HG03175 (cell line): Measurements from ENCODE around the gene RMP24.
A peak's percentile ranks its signal among the peaks of the same experiment; 100 is the strongest.

ENCODE experiments used
- ATAC-seq: cut with Tn5 transposase; IDR thresholded peaks from one replicate; pipeline ENCODE4 v1.9.1; 2021; ENCODE audit warnings: mild to moderate bottlenecking, moderate library complexity; ENCODE audit not compliant: unreplicated experiment

Gene RMP24

GRCh38 chr18:35972197-35973000 is at the start of gene RMP24:
RMP24 (plus strand) TSS chr18:35972679.
- peak; percentile 89 for ATAC-seq

DNA sequence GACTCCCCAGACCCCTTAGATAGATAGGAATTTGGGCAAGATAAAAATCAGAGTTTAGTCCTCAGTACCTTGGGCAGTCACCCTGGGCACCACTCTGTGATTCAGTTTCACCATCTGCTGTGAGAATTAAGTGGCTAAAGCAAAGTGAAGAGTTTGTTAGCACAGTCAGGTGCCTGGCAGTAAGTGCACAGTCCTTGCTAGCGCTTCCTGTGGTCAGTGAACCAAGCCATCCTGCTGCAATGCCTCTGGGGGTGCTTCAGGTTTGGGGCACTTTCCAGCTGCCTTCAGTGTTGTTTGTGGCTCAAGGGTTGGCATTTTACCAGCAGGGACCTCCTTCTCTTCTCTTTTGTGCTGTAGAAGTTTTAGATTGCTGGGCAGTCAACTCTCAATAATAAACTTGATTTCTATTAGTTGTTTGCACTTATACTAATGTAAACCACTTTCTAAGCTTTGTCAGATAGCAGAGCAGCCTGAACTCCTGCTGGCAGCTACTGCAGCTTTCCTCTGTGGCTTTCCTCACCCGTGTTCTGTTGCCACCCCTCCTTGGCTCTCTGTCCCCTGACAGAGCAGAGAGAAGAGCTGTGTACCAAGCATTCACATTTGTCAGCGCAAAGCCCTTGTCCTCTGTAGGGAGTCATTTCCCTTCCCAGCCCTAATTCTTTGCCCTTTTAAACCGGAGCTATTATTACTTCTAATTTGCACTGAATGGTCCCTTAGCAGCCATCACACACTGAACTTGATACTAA is 48.4 kb upstream of the RMP24 start:
- no peak for ATAC-seq

- no peak for ATAC-seq
These were observed 45.6 kb upstream of the RMP24 start for GRCh38 chr18:35926884-35927283.

DNA sequence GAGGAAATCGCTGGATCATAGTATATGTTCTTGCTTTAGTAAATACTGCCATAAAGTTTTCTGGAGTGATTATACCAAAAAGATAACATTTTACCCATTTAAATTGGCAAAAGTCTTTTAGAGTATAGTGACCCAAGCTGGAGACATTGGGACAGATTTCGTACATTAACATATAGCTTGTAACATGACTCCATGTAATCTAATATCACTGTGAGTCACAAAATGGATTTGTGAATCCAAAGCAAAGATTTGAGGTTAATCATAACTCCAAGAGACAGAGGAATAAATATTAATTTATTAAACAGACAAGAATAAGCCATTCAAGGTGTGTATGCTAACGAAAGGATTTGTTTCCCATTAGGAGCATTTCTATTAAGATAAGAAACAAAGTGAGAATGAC is 45.0 kb upstream of the RMP24 start:
- no peak for ATAC-seq

DNA sequence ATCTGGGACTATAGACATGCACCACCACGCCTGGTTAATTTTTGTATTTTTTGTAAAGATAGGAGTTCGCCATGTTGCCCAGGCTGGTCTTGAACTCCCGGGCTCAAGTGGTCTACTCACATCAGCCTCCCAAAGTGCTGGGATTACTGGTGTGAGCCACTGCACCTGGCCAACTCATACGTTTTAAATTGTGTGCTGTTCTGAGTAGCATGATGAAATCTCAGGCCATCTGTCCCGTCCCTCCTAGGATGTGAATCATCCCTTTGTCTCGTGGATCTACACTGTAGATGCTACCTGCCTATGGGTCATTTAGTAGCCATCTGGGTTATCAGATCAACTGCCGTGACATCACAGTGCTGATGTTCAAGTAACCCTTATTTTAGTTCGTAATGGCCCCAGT is 38.5 kb upstream of the RMP24 start:
- ATAC-seq, result no peak

- no peak for ATAC-seq
These were observed 37.6 kb upstream of the RMP24 start for GRCh38 chr18:35934891-35935290.

GRCh38 chr18:35935805-35936204 is 36.7 kb upstream of the RMP24 start:
- ATAC-seq, result no peak

DNA sequence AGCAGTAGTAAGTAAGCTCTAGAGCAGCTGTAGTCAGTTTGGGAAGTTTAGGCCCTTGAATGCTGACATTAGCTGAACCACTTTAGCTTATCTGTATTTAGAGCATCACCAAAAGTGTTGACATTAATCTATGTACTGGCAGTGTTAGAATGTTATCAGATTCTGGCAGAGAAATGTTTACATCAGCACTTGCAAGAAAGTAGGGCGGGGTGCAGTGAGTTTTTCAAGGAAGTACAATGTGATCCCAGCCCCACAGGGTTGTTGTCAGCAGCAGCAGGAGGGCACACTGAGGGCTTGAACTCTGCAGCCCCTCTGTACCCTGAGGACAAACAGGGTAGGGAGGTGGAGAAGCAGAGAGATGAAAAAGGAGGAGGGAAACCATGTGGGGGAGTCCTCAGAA is 35.5 kb upstream of the RMP24 start:
- ATAC-seq, result no peak

GRCh38 chr18:35938158-35938557 is 34.3 kb upstream of the RMP24 start:
- no peak for ATAC-seq

DNA sequence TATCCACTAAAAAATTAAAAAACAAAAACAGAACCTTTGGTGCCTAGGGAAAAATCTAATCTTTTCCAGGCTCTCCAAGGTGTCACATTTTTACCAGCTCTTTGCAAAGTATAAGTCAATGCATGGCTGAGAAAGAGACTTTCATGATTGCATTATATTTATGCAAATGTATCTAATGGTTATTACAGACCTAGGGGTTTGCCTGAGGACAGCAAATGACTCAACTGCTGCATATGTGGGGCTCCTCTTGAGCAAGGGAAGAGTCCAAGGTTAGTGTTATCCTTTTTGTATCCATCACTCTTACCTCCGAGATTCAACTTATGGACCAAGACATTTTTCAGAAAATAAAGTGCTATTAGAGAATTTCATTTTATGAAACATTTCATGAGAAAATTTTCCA is 33.9 kb upstream of the RMP24 start:
- no peak for ATAC-seq

DNA sequence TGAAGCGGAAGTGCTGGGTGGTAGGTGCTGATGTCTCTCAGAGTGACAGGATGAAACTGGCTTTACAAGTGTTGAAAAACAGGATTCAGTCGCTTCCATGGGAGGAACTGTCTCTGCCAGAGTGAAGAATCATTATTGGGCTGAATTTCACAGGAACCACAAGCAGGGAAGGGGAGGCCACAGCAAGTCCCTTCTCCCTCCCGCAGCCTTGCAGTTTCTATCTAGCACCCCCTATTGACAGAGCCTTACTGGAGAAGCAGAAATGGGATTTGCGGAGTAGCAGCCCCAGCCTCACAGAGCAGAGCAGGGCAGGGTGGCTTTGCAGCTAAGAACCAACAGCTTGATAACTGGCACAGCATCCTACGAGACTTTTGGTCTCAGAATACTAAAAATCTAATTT is 33.3 kb upstream of the RMP24 start:
- no peak for ATAC-seq

DNA sequence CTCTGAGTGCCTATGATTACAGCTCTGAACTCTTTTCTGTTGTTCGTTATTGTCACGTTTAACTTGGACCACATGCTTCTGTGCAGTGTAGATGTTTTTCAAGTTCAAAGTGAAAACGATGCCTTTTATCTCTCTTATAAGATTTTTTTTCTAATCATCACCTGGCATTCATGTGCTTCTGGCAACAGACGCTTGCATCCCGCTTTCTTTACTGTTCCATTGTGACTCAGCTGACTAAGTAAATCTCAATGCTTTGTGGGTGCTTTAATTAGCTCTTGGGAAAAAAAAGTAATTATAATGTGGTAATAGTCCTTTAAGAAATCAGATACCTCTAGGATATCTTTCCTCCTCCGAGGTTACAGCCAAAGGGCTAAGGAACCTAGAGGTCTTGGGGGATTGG is 31.2 kb upstream of the RMP24 start:
- no peak for ATAC-seq

DNA sequence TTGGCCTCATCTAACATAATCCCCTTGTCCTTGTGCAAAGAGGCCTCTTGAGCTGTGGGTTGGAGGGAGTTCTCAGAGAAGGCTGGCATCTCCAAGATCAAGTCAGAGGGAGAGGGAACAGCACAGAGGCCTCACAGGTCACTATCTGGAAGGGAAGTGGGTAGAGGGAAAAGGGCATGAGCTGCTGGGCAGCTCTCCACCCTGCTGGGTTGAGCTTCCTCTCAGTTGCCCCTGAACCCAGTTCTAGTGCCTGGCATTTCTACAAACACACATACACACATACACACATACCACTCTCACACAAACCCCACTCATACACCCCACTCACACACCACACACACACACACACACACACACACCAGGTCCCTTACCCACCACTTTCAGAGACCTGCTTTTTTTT is 30.3 kb upstream of the RMP24 start:
- no peak for ATAC-seq

DNA sequence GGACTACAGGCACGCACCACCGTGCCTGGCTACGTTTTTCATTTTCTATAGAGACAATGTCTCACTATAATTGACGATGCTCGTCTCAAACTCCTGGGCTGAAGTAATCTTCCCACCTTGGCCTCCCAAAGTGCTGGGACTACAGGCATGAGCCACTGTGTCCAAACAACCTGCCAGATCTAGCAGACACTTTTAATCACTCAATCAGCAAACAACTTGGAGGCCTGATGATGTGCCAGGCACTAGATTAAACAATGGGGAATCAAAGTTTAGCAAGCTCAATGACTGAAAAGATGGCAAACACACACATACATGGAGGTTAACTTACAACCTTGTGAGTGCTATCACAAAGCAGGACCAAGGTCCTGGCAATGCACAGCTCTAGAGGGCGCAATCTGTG is 29.8 kb upstream of the RMP24 start:
- ATAC-seq, result no peak

GRCh38 chr18:35948080-35948479 is 24.4 kb upstream of the RMP24 start:
- ATAC-seq, result no peak

DNA sequence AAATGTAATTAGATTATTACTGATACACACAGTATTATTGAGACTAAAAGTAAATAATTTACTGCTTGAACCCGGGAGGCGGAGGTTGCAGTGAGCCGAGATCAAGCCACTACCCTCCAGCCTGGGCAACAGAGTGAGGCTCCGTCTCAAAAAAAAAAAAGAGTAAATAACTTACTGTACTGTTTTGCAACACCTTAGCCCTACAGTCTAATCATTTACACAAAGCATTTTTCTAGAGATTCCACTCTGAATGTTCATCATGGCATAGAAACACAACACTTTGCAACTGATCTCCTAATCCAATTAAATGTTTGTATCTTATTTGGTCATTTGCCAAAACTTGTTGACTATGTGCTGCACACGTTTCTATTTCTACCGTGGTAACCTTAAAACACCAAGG is 23.4 kb upstream of the RMP24 start:
- ATAC-seq, result no peak

DNA sequence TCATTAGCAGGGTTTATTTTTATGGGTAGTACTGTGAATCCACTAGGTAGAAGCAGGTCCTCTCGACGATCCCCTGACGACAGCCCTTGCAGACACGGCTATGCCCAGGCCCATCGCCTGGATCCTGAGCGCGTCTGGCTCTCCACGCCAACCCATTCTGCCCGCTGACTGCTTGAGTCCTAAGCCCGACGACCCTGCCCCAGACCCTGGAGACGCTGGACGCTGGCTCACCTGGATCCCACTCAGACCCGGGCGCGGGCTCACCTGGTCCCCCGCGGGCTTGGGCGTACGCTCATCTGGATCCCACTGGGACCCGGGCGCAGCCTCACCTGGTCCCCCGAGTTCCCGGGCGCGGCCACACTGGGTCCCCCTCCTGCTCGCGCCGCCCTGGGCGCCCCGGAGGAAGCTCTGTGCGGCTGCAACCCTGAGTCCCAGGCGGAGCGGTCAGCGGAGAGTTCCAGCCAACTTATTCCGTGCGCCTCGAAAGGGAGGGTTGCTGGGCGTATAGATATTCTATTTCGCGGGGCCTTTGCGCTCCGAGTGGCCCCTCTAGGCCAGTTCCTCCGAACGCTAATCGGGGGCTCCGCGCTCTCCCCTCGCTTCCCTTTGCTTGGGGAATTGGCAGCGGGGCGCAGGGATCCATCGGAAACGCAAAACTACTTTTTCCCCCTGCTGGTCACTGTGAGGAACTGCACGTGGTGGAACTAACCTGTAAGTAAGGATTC is 22.4 kb upstream of the RMP24 start:
- no peak for ATAC-seq

DNA sequence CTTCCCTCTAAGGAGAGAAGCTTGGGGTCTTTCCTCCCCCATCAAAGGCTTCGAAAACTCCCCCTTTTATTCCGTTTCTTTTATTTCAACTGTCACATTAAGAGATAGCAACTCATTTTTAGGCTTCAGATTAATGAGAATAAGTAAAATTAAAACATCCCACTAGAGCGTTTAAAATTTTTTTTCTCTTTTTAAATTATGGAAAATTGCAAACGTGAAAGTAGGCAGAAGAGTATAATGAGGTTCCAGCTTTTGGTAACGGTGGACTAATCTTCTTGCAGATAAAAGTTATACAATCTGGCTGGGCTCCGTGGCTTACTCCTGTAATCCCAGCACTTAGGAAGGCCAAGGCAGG is 21.9 kb upstream of the RMP24 start:
- ATAC-seq, result no peak

DNA sequence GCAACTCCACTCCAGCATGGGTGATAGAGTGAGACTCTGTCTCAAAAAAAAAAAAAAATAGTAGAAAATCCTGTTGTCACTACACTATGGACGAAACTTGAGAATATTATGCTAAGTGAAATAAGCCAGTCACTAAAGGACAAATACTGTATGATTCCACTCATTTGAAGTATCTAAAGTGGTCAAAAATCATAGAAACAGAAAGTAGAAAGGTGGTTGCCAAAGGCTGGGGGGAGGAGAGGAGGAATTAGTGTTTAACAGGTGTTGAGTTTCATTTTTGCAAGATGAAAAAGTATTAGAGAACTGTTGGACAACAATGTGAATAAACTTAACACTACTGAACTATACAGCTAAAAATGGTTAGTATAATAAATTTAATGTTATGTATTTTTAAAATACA is 18.8 kb upstream of the RMP24 start:
- ATAC-seq, result peak; percentile 66

DNA sequence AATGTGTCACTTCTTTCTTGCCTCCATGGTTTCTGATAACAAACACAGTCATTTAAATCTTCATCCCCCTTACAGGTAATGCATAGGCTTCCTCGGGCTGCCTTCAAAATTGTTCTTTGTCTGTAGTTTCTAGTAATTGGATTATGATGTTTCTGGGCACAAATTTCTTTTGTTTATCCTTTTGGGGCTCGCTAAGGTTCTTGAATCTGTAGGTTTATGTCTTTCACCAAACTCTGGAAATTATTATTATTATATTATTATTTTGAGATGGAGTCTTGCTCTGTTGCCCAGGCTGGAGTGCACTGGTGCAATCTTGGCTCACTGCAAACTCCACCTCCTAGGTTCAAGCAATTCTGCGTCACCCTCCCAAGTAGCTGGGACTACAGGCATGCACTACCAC is 16.3 kb upstream of the RMP24 start:
- no peak for ATAC-seq

GRCh38 chr18:35962320-35962719 is 10.2 kb upstream of the RMP24 start:
- ATAC-seq, result no peak

DNA sequence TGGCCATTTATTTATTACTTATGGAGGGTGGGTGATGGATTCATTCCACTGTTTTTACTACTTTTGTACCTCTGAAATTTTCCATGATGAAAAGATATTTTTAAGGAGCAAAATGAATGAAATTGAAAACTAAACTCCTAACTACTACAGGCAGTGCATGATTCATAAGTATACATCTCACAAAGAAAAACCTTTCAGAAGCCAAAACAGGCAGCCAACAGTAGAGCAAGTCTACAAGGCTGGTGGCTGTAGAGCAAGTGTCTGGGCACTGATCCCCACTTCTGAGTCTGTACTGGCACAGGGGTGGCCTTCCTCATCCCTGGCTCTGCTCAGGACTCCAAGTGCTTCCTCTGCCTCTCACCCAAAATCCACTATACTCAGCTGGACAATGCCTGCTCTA is 8.2 kb upstream of the RMP24 start:
- ATAC-seq, result no peak
